CD14-positive monocyte (primary cell): Measurements from ENCODE around the gene WIPF2. TPM values are rescaled to one million over a fixed set of nuclear protein-coding genes. Genes with fewer than 3 reads are reported as not detected.
A peak's percentile ranks its signal among the peaks of the same experiment; 100 is the strongest.

Source experiments
- DNase-seq, 3 donors: peaks; one replicate each; pipeline ENCODE4 v3.0.0-alpha.2; 2011 to 2022
- H2AFZ ChIP-seq: 2 replicates; pipeline ENCODE4 v1.6.0; 2012; ENCODE audit warnings: mild to moderate bottlenecking, low read depth, low read length, inconsistent platforms; ENCODE audit not compliant: insufficient read depth, poor library complexity, severe bottlenecking
- H3K27ac ChIP-seq, 2 donors: 1 replicate in 1 of 2; 2 replicates in 1 of 2; pipeline ENCODE4 v1.5.1; 2012 to 2013; ENCODE audit warnings: low read length in 2 of 2, control low read depth in 1 of 2, inconsistent platforms in 1 of 2, low read depth in 1 of 2, mild to moderate bottlenecking in 1 of 2
- H3K27me3 ChIP-seq, 2 donors: one replicate each; pipeline versions ENCODE4 v1.6.0 to v1.6.1; 2011 to 2013; ENCODE audit warnings: low read length in 2 of 2; ENCODE audit not compliant: control insufficient read depth in 2 of 2, insufficient read depth in 2 of 2
- H3K36me3 ChIP-seq, 2 donors: replicated peaks in 1 of 2; 1 replicate in 1 of 2; 2 replicates in 1 of 2; pipeline versions ENCODE4 v1.5.1 to v1.6.1; 2012 to 2013; ENCODE audit warnings: low read length in 2 of 2, control low read depth in 1 of 2, inconsistent platforms in 1 of 2, mild to moderate bottlenecking in 1 of 2; ENCODE audit not compliant: insufficient read depth in 2 of 2, control insufficient read depth in 1 of 2
- H3K4me1 ChIP-seq, 2 donors: 1 replicate in 1 of 2; 2 replicates in 1 of 2; pipeline versions ENCODE4 v1.5.1 to v1.6.1; 2012 to 2013; ENCODE audit warnings: low read length in 2 of 2, control low read depth in 1 of 2, inconsistent platforms in 1 of 2, mild to moderate bottlenecking in 1 of 2, moderate library complexity in 1 of 2; ENCODE audit not compliant: insufficient read depth in 2 of 2, control insufficient read depth in 1 of 2
- H3K4me2 ChIP-seq: replicated peaks from 2 replicates; pipeline ENCODE3; 2012; ENCODE audit warnings: low read length, moderate library complexity, mild to moderate bottlenecking; ENCODE audit not compliant: poor library complexity, severe bottlenecking; ENCODE audit errors: extremely low read depth
- H3K4me3 ChIP-seq, 3 experiments: fragments of 200-600 bp in 1 of 3; sonication (generic) in 1 of 3; replicated peaks in 1 of 3; 1 replicate in 2 of 3; 2 replicates in 1 of 3; pipeline ENCODE4 v1.5.1; 2011 to 2013; ENCODE audit warnings: low read length in 3 of 3, mild to moderate bottlenecking in 3 of 3, control low read depth in 2 of 3, low read depth in 2 of 3, inconsistent platforms in 1 of 3, moderate library complexity in 1 of 3
- H3K79me2 ChIP-seq: 2 replicates; pipeline ENCODE4 v1.6.0; 2012; ENCODE audit warnings: mild to moderate bottlenecking, control low read depth, inconsistent platforms, low read length, moderate library complexity; ENCODE audit not compliant: insufficient read depth
- H3K9ac ChIP-seq: 2 replicates; pipeline ENCODE4 v1.6.0; 2017; ENCODE audit warnings: low read length, mild to moderate bottlenecking; ENCODE audit not compliant: insufficient read depth, poor library complexity, severe bottlenecking
- H3K9me3 ChIP-seq, 2 donors: replicated peaks in 1 of 2; 1 replicate in 1 of 2; 2 replicates in 1 of 2; pipeline versions ENCODE4 v1.5.1 to v1.6.1; 2012 to 2013; ENCODE audit warnings: low read length in 2 of 2, control low read depth in 1 of 2; ENCODE audit not compliant: control insufficient read depth in 1 of 2, insufficient read depth in 1 of 2
- H4K20me1 ChIP-seq: 2 replicates; pipeline ENCODE4 v1.6.0; 2012; ENCODE audit warnings: mild to moderate bottlenecking, low read length, control low read depth, moderate library complexity; ENCODE audit not compliant: insufficient read depth
- H3K27ac Mint-ChIP-seq, 7 donors: one replicate each; pipeline ENCODE4 v1.8.0; 2020; ENCODE audit warnings: mild to moderate bottlenecking in 7 of 7, mixed read lengths in 7 of 7, moderate library complexity in 6 of 7, inconsistent platforms in 2 of 7
- H3K27me3 Mint-ChIP-seq, 3 donors: one replicate each; pipeline ENCODE4 v1.8.0; 2021 to 2022; ENCODE audit warnings: low read depth in 3 of 3, mild to moderate bottlenecking in 3 of 3, mixed read lengths in 3 of 3, moderate library complexity in 3 of 3, inconsistent platforms in 1 of 3
- H3K36me3 Mint-ChIP-seq, 2 donors: one replicate each; pipeline ENCODE4 v1.8.0; 2020; ENCODE audit warnings: mixed read lengths in 2 of 2, inconsistent platforms in 1 of 2, mild to moderate bottlenecking in 1 of 2
- H3K4me1 Mint-ChIP-seq: one replicate; pipeline ENCODE4 v1.8.0; 2020; ENCODE audit warnings: mild to moderate bottlenecking, mixed read lengths
- H3K4me3 Mint-ChIP-seq, 2 donors: one replicate each; pipeline ENCODE4 v1.8.0; 2020; ENCODE audit warnings: mild to moderate bottlenecking in 2 of 2, mixed read lengths in 2 of 2, moderate library complexity in 1 of 2
- H3K9me3 Mint-ChIP-seq, 7 donors: one replicate each; pipeline ENCODE4 v1.8.0; 2020 to 2022; ENCODE audit warnings: mixed read lengths in 7 of 7, mild to moderate bottlenecking in 6 of 7, moderate library complexity in 6 of 7, inconsistent platforms in 2 of 7
- CTCF ChIP-seq: fragments of 200-600 bp; IDR thresholded peaks from one replicate; pipeline ENCODE4 v1.8.0; 2022; ENCODE audit warnings: antibody characterized with exemption, mild to moderate bottlenecking
- WGBS: methylation state at CpG from one replicate; pipeline ENCODE4 v1.1.5; 2013; ENCODE audit warnings: missing lambda C conversion rate; ENCODE audit not compliant: insufficient coverage; 5-methylcytosine and 5-hydroxymethylcytosine counted together
- intact Hi-C, 2 donors: fragments of 100-400 bp; cut with micrococcal nuclease; formaldehyde crosslinking; loops; one replicate each; pipeline versions ENCODE4 v1.15.0 to v1.15.1; 2023
- polyA plus RNA-seq, 3 donors: library from polyadenylated mRNA; depleted of rRNA in 1 of 3; unstranded in 2 of 3; stranded (reverse) in 1 of 3; fragments of 300-500 nt in 2 of 3; fragments of >200 nt in 1 of 3; fragmentation: Illumina TruSeq in 2 of 3; gene quantifications; 1 replicate in 2 of 3; 2 replicates in 1 of 3; pipeline ENCODE4 v1.2.3, GENCODE V29; 2012 to 2021

WIPF2 gene
- polyA plus RNA-seq, 3 donors = 5.2 to 9.7 (median 8.4) TPM

- Histone ChIP-seq H2AFZ (no peak overlapping the region), H3K79me2 (no peaks in the 10 kb centered on the region), H3K9me3 (no peaks in the 10 kb centered on the region), H3K27me3 (no peaks in the 10 kb centered on the region), H3K36me3 (peaks cover 2 to 16% of the 10 kb centered on the region in 2 donors), H4K20me1 (no peaks in the 10 kb centered on the region), H3K4me2 (no peak overlapping the region), H3K27ac (no peak overlapping the region), H3K4me1 (peaks cover 6 to 12% of the 10 kb centered on the region in 2 donors), H3K4me3 (no peak overlapping the region), H3K9ac (no peak overlapping the region)
- Mint-ChIP-seq H3K36me3 (peaks cover 10 to 18% of the 10 kb centered on the region in 2 donors), H3K9me3 (no peaks in the 10 kb centered on the region), H3K4me1 (peaks cover 11% of the 10 kb centered on the region), H3K27me3 (peaks cover 0 to 2% (median 0%) of the 10 kb centered on the region in 3 donors), H3K4me3 (no peak overlapping the region), H3K27ac (no peak overlapping the region)
- intact Hi-C loops = loop anchor here (5.0 to 10.0 kb wide), 4 partner anchors 111 to 233 kb away; partner anchors contain the start of gene TOP2A (in 1 of the 2)
- 86% methylated on average over 3 of the region's 4 CpGs for WGBS
- TF ChIP-seq CTCF = no peak
- peak in 1 of 3 donors; percentile 23 for DNase-seq
Measured at GRCh38 chr17:40301315-40301714, 82.2 kb downstream of the WIPF2 start.

- peak; percentile 74 to 88 (median 81) for DNase-seq
- WGBS = 50% methylated on average over 2 of the region's 4 CpGs
- Mint-ChIP-seq H3K4me1 (peaks cover 11% of the 10 kb centered on the region), H3K27ac (peak overlapping the region in 4 of 7 donors; percentile 46 to 76 (median 58)), H3K27me3 (no peaks in the 10 kb centered on the region), H3K4me3 (peak overlapping the region in 1 of 2 donors; percentile 41), H3K36me3 (peaks cover 2 to 7% of the 10 kb centered on the region in 2 donors), H3K9me3 (no peaks in the 10 kb centered on the region)
- intact Hi-C loops = loop anchor here (1.0 to 10.0 kb wide), 6 partner anchors 14 to 232 kb away; partner anchors contain the start of gene TOP2A (in 1 of the 2)
- Histone ChIP-seq H2AFZ (no peak overlapping the region), H3K27me3 (no peaks in the 10 kb centered on the region), H3K79me2 (no peaks in the 10 kb centered on the region), H3K9me3 (no peaks in the 10 kb centered on the region), H3K4me2 (peak overlapping the region; percentile 8), H3K27ac (peak overlapping the region in 1 of 2 donors; percentile 20), H3K9ac (no peak overlapping the region), H3K4me3 (peak overlapping the region in 1 of 3 experiments; percentile 8), H3K36me3 (peaks cover 0 to 8% of the 10 kb centered on the region in 2 donors), H3K4me1 (peaks cover 18 to 27% of the 10 kb centered on the region in 2 donors), H4K20me1 (no peaks in the 10 kb centered on the region)
- TF ChIP-seq CTCF = peak; percentile 76
Measured at GRCh38 chr17:40303009-40303657, 84.0 kb downstream of the WIPF2 start.
